MM.1S (cell line): ENCODE measurements around the gene TMEM45B.

Source experiments
- DNase-seq: peaks from one replicate; pipeline ENCODE4 v3.0.0-alpha.2; 2015
- H2AFZ ChIP-seq: fragments of 300-600 bp; sonication (generic); 2 replicates; pipeline ENCODE4 v1.6.0; 2016; ENCODE audit warnings: antibody characterized with exemption, low read length
- H3F3A ChIP-seq: fragments of 300-600 bp; sonication (generic); 2 replicates; pipeline ENCODE4 v1.6.1; 2016; ENCODE audit warnings: mild to moderate bottlenecking, antibody characterized with exemption, low read length, moderate library complexity, mixed read lengths; ENCODE audit not compliant: insufficient read depth
- H3K27ac ChIP-seq: fragments of 300-600 bp; sonication (generic); 2 replicates; pipeline ENCODE4 v1.5.1; 2016; ENCODE audit warnings: mild to moderate bottlenecking, low read length
- H3K27me3 ChIP-seq: fragments of 300-600 bp; sonication (generic); replicated peaks from 2 replicates; pipeline ENCODE4 v1.6.0; 2016; ENCODE audit warnings: low read length; ENCODE audit not compliant: insufficient read depth
- H3K36me3 ChIP-seq: fragments of 300-600 bp; sonication (generic); replicated peaks from 2 replicates; pipeline ENCODE4 v1.6.1; 2016; ENCODE audit warnings: mild to moderate bottlenecking, low read length, mixed read lengths; ENCODE audit not compliant: insufficient read depth
- H3K4me1 ChIP-seq: fragments of 300-600 bp; sonication (generic); 2 replicates; pipeline ENCODE4 v1.6.1; 2016; ENCODE audit warnings: low read length, mixed read lengths
- H3K4me2 ChIP-seq: fragments of 300-600 bp; sonication (generic); 2 replicates; pipeline ENCODE4 v1.6.0; 2016; ENCODE audit warnings: low read depth, low read length
- H3K4me3 ChIP-seq: fragments of 300-600 bp; sonication (generic); 2 replicates; pipeline ENCODE4 v1.5.1; 2016; ENCODE audit warnings: low read length, mixed read lengths
- H3K79me2 ChIP-seq: fragments of 300-600 bp; sonication (generic); 2 replicates; pipeline ENCODE4 v1.6.1; 2016; ENCODE audit warnings: mixed run types, low read length, mixed read lengths
- H3K9ac ChIP-seq: fragments of 300-600 bp; sonication (generic); 2 replicates; pipeline ENCODE4 v1.6.1; 2016; ENCODE audit warnings: low read length, mixed read lengths
- H3K9me2 ChIP-seq: fragments of 300-600 bp; sonication (generic); replicated peaks from 2 replicates; pipeline ENCODE4 v1.6.1; 2016; ENCODE audit warnings: mild to moderate bottlenecking, low read length, mixed read lengths; ENCODE audit not compliant: insufficient read depth
- H3K9me3 ChIP-seq: fragments of 300-600 bp; sonication (generic); replicated peaks from 2 replicates; pipeline ENCODE4 v1.6.1; 2016; ENCODE audit warnings: mild to moderate bottlenecking, low read length, mixed read lengths; ENCODE audit not compliant: insufficient read depth
- H4K20me1 ChIP-seq: fragments of 300-600 bp; sonication (generic); 2 replicates; pipeline ENCODE4 v1.6.1; 2016; ENCODE audit warnings: mild to moderate bottlenecking, low read length, moderate library complexity, mixed read lengths; ENCODE audit not compliant: insufficient read depth
- EZH2 ChIP-seq: fragments of 300-600 bp; sonication (generic); optimal IDR thresholded peaks from 2 replicates; pipeline ENCODE3; 2017; ENCODE audit warnings: low read depth, mild to moderate bottlenecking, antibody characterized with exemption, low read length, mixed read lengths
- EZH2phosphoT487 ChIP-seq: fragments of 300-600 bp; sonication (generic); IDR thresholded peaks from 2 replicates; pipeline ENCODE4 v1.6.1; 2018; ENCODE audit warnings: antibody characterized with exemption, low read length
- TF ChIP-seq, protein P1 (sequence below): fragments of 300-600 bp; sonication (generic); IDR thresholded peaks from 2 replicates; pipeline ENCODE4 v1.5.1; 2016; ENCODE audit warnings: antibody characterized with exemption, low read length, mixed read lengths

TMEM45B gene

DNA sequence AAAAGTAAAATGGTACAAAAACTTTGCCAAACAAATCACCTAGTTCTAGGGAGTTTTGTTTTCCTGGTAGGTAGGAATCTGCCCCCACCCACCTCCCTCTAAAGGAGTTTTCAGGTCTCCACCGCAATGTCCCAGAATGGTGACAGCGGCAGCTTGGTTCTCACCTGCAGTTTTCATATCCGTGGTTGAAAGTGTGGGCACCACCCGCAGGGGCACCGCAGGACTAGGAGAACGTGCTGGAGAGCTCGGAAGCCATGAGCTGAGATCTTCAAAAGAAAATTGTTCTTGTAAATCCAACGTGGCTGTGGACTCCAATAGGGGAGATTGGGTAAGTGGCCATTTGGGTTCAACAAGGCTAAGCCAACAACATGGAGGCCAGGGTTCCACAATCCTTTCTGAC is 68.9 kb downstream of the TMEM45B start:
- Histone ChIP-seq H4K20me1 (no peaks in the 10 kb centered on the region), H3K36me3 (peaks cover 4% of the 10 kb centered on the region), H3K9me3 (no peaks in the 10 kb centered on the region), H3K9me2 (no peaks in the 10 kb centered on the region), H3K27ac (no peak overlapping the region), H3K4me2 (no peak overlapping the region), H2AFZ (no peak overlapping the region), H3K4me3 (no peak overlapping the region), H3K9ac (no peak overlapping the region), H3K4me1 (no peaks in the 10 kb centered on the region), H3F3A (no peaks in the 10 kb centered on the region), H3K27me3 (no peaks in the 10 kb centered on the region), H3K79me2 (no peaks in the 10 kb centered on the region)
- no peak for DNase-seq
- TF ChIP-seq EZH2phosphoT487 (no peak), EZH2 (no peak)
- TF ChIP-seq, protein P1, sequence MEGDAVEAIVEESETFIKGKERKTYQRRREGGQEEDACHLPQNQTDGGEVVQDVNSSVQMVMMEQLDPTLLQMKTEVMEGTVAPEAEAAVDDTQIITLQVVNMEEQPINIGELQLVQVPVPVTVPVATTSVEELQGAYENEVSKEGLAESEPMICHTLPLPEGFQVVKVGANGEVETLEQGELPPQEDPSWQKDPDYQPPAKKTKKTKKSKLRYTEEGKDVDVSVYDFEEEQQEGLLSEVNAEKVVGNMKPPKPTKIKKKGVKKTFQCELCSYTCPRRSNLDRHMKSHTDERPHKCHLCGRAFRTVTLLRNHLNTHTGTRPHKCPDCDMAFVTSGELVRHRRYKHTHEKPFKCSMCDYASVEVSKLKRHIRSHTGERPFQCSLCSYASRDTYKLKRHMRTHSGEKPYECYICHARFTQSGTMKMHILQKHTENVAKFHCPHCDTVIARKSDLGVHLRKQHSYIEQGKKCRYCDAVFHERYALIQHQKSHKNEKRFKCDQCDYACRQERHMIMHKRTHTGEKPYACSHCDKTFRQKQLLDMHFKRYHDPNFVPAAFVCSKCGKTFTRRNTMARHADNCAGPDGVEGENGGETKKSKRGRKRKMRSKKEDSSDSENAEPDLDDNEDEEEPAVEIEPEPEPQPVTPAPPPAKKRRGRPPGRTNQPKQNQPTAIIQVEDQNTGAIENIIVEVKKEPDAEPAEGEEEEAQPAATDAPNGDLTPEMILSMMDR, result no peak

DNA sequence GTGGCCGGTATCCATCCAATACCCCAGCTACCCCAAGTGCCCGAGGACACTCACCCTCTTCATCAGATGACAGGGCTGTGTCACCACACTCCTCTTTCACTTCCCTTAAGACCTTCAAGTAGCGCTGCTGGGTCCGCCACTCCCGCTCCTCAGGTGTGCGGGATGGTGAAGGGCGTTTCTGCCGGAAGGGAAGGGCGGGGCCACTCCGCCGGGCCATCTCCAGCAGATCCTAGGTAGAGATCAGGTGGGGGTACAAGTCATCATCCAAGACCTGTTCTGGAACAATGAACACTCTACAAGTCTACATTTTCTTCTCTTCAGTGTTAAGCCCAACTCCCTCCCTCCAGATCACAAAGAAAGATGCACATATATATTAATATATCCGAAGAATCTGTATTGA is 69.7 kb downstream of the TMEM45B start:
- Histone ChIP-seq H4K20me1 (no peaks in the 10 kb centered on the region), H3K9me2 (no peaks in the 10 kb centered on the region), H3F3A (no peaks in the 10 kb centered on the region), H3K36me3 (peaks cover 4% of the 10 kb centered on the region), H2AFZ (no peak overlapping the region), H3K79me2 (no peaks in the 10 kb centered on the region), H3K9ac (no peak overlapping the region), H3K4me2 (no peak overlapping the region), H3K4me3 (no peak overlapping the region), H3K27me3 (no peaks in the 10 kb centered on the region), H3K4me1 (no peaks in the 10 kb centered on the region), H3K27ac (no peak overlapping the region), H3K9me3 (no peaks in the 10 kb centered on the region)
- TF ChIP-seq, protein P1, result no peak
- no peak for TF ChIP-seq EZH2
- TF ChIP-seq EZH2phosphoT487, result no peak
- no peak for DNase-seq

DNA sequence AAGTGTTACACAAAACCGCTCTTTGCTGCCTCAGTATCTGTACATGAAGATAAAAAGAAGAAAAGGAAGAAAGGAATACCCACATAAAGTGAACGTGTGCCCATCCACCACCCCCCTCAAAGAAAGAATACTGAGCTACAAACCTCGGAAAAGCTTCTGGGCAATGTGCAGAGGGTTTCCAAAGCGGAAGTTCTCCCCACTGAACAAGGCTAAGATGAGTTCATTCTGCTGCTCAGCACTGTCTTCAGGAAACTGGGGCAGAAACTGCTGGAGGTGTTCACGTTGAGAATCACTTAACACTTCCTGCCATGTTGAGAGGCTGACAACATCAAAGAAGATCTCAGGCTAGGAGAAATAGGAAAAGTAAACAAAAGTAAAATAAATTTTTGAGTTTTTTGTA is 72.8 kb downstream of the TMEM45B start:
- Histone ChIP-seq H3K27ac (no peak overlapping the region), H3K4me3 (no peak overlapping the region), H3K9me2 (no peaks in the 10 kb centered on the region), H3K9ac (no peak overlapping the region), H3K4me2 (no peak overlapping the region), H2AFZ (no peak overlapping the region), H3K79me2 (peaks cover 4% of the 10 kb centered on the region; the same call in 1 of the 2 replicates), H3K4me1 (no peaks in the 10 kb centered on the region), H3K36me3 (peaks cover 5% of the 10 kb centered on the region), H3K27me3 (no peaks in the 10 kb centered on the region), H4K20me1 (no peaks in the 10 kb centered on the region), H3K9me3 (no peaks in the 10 kb centered on the region), H3F3A (no peaks in the 10 kb centered on the region)
- no peak for DNase-seq
- TF ChIP-seq, protein P1, result no peak
- TF ChIP-seq EZH2phosphoT487, result no peak
- no peak for TF ChIP-seq EZH2
